IMR-90 (cell line): ENCODE measurements around the gene DRD3. TPM values are rescaled to one million over a fixed set of nuclear protein-coding genes. Genes with fewer than 3 reads are reported as not detected.
A peak's percentile ranks its signal among the peaks of the same experiment; 100 is the strongest.

Source experiments
- ATAC-seq: fragments of 200-7000 bp; cut with Tn5 transposase; 2 replicates; pipeline ENCODE4 v1.9.1; 2020; ENCODE audit warnings: low read depth, mild to moderate bottlenecking, moderate library complexity
- BruUV-seq: library from RNA; stranded (reverse); fragments of 400-500 nt; replicated peaks from 2 replicates; lab custom pipeline; 2021; lab: Mats Ljungman, UMichigan
- CTCF ChIA-PET: fragments of 300-600 bp; formaldehyde crosslinking; extraction: SDS; loops from one replicate; lab custom pipeline; 2021; ENCODE audit warnings: antibody characterized with exemption; lab: Yijun Ruan, JAX
- POLR2A ChIA-PET: fragments of 300-600 bp; sonication (Branson Sonifier 250); formaldehyde crosslinking; loops from one replicate; lab custom pipeline; 2022; ENCODE audit warnings: antibody characterized with exemption; ENCODE audit not compliant: unreplicated experiment; lab: Charles Lee
- DNase-seq: peaks from one replicate; pipeline ENCODE4 v3.0.0; 2013
- H2AFZ ChIP-seq: replicated peaks from 2 replicates; pipeline ENCODE3; 2013; ENCODE audit warnings: low read length, mild to moderate bottlenecking; ENCODE audit not compliant: poor library complexity
- H2AK5ac ChIP-seq: 2 replicates; pipeline ENCODE4 v1.6.1; 2013; ENCODE audit warnings: low read depth, low read length, inconsistent platforms
- H2AK9ac ChIP-seq: replicated peaks from 2 replicates; pipeline ENCODE3; 2013; ENCODE audit warnings: mild to moderate bottlenecking, low read depth, low read length, moderate library complexity; ENCODE audit not compliant: poor library complexity
- H2BK120ac ChIP-seq: 2 replicates; pipeline ENCODE4 v1.6.1; 2013; ENCODE audit warnings: low read depth, low read length, inconsistent platforms
- H2BK15ac ChIP-seq: 3 replicates; pipeline ENCODE4 v1.6.1; 2013; ENCODE audit warnings: low read depth, low read length, inconsistent platforms
- H2BK20ac ChIP-seq: 2 replicates; pipeline ENCODE4 v1.6.1; 2013; ENCODE audit warnings: low read depth, mild to moderate bottlenecking, inconsistent platforms, low read length, moderate library complexity
- H2BK5ac ChIP-seq: 2 replicates; pipeline ENCODE4 v1.6.1; 2013; ENCODE audit warnings: mild to moderate bottlenecking, low read depth, low read length, inconsistent platforms; ENCODE audit not compliant: poor library complexity, severe bottlenecking
- H3K14ac ChIP-seq: replicated peaks from 2 replicates; pipeline ENCODE4 v1.6.1; 2013; ENCODE audit warnings: low read depth, low read length, inconsistent platforms
- H3K18ac ChIP-seq: 2 replicates; pipeline ENCODE4 v1.6.1; 2013; ENCODE audit warnings: low read depth, low read length, control low read depth
- H3K23ac ChIP-seq: 2 replicates; pipeline ENCODE4 v1.6.1; 2013; ENCODE audit warnings: low read depth, low read length, inconsistent platforms
- H3K27ac ChIP-seq: 2 replicates; pipeline ENCODE4 v1.5.1; 2013; ENCODE audit warnings: mild to moderate bottlenecking, control low read depth, low read length; ENCODE audit not compliant: insufficient read depth
- H3K27me3 ChIP-seq: 2 replicates; pipeline ENCODE4 v1.6.1; 2013; ENCODE audit warnings: low read length; ENCODE audit not compliant: control insufficient read depth, insufficient read depth
- H3K36me3 ChIP-seq: 2 replicates; pipeline ENCODE4 v1.6.1; 2013; ENCODE audit warnings: low read length, mixed read lengths; ENCODE audit not compliant: control insufficient read depth, insufficient read depth
- H3K4ac ChIP-seq: 2 replicates; pipeline ENCODE4 v1.6.1; 2013; ENCODE audit warnings: low read depth, low read length, inconsistent platforms
- H3K4me1 ChIP-seq: 2 replicates; pipeline ENCODE4 v1.6.1; 2013; ENCODE audit warnings: low read length, mixed read lengths; ENCODE audit not compliant: control insufficient read depth, insufficient read depth
- H3K4me2 ChIP-seq: 2 replicates; pipeline ENCODE4 v1.6.1; 2013; ENCODE audit warnings: low read depth, mild to moderate bottlenecking, control low read depth, low read length, moderate library complexity
- H3K4me3 ChIP-seq: 2 replicates; pipeline ENCODE4 v1.5.1; 2013; ENCODE audit warnings: low read depth, mild to moderate bottlenecking, control low read depth, low read length, moderate library complexity; ENCODE audit not compliant: insufficient read depth
- H3K56ac ChIP-seq: 2 replicates; pipeline ENCODE4 v1.6.1; 2013; ENCODE audit warnings: low read length, inconsistent platforms; ENCODE audit not compliant: insufficient read depth; ENCODE audit errors: extremely low read depth
- H3K79me1 ChIP-seq, 2 experiments: 2 replicates each; pipeline ENCODE4 v1.6.1; 2013; ENCODE audit warnings: low read length in 2 of 2, inconsistent platforms in 1 of 2, low read depth in 1 of 2
- H3K9ac ChIP-seq: 2 replicates; pipeline ENCODE4 v1.6.1; 2013; ENCODE audit warnings: low read depth, low read length, control low read depth
- H3K9me1 ChIP-seq: 2 replicates; pipeline ENCODE4 v1.6.1; 2013; ENCODE audit warnings: low read length, inconsistent platforms; ENCODE audit not compliant: insufficient read depth
- H3K9me3 ChIP-seq: 2 replicates; pipeline ENCODE4 v1.6.1; 2013; ENCODE audit warnings: low read length; ENCODE audit not compliant: control insufficient read depth, insufficient read depth
- H4K20me1 ChIP-seq: 2 replicates; pipeline ENCODE4 v1.6.1; 2013; ENCODE audit warnings: low read length, inconsistent platforms; ENCODE audit not compliant: insufficient read depth
- H4K5ac ChIP-seq: 2 replicates; pipeline ENCODE4 v1.6.1; 2013; ENCODE audit warnings: mild to moderate bottlenecking, low read depth, low read length, control low read depth
- H4K8ac ChIP-seq, 2 experiments: 2 replicates each; pipeline ENCODE4 v1.6.1; 2013; ENCODE audit warnings: low read depth in 2 of 2, low read length in 2 of 2, control low read depth in 1 of 2, inconsistent platforms in 1 of 2
- H4K91ac ChIP-seq: 2 replicates; pipeline ENCODE4 v1.6.1; 2013; ENCODE audit warnings: low read depth, low read length, inconsistent platforms; ENCODE audit not compliant: insufficient read depth
- BHLHE40 ChIP-seq: fragments of 150-350 bp; IDR thresholded peaks from 2 replicates; pipeline ENCODE4 v1.6.1; 2016; ENCODE audit warnings: mild to moderate bottlenecking, low read depth, low read length
- CEBPB ChIP-seq: IDR thresholded peaks from 2 replicates; pipeline ENCODE4 v1.6.1; 2012; ENCODE audit warnings: low read depth, low read length, improper control_type of control experiment
- CHD1 ChIP-seq: IDR thresholded peaks from 2 replicates; pipeline ENCODE4 v1.6.1; 2012; ENCODE audit warnings: low read depth, low read length, improper control_type of control experiment
- CTCF ChIP-seq: conservative IDR thresholded peaks from 2 replicates; pipeline ENCODE4 v1.5.1; 2012; ENCODE audit warnings: mild to moderate bottlenecking, low read depth, low read length, improper control_type of control experiment
- ELK1 ChIP-seq: fragments of 150-350 bp; IDR thresholded peaks from 2 replicates; pipeline ENCODE4 v1.6.1; 2016; ENCODE audit warnings: low read depth, mild to moderate bottlenecking, low read length, moderate library complexity, borderline replicate concordance
- MAZ ChIP-seq: IDR thresholded peaks from 2 replicates; pipeline ENCODE4 v1.6.1; 2012; ENCODE audit warnings: low read depth, mild to moderate bottlenecking, low read length, improper control_type of control experiment, moderate library complexity, borderline replicate concordance
- MXI1 ChIP-seq: IDR thresholded peaks from 2 replicates; pipeline ENCODE4 v1.6.1; 2012; ENCODE audit warnings: low read depth, mild to moderate bottlenecking, low read length, moderate library complexity, borderline replicate concordance
- NFE2L2 ChIP-seq: fragments of 150-350 bp; IDR thresholded peaks from 2 replicates; pipeline ENCODE4 v1.6.1; 2016; ENCODE audit warnings: low read depth, mild to moderate bottlenecking, low read length
- POLR2A ChIP-seq: IDR thresholded peaks from 2 replicates; pipeline ENCODE4 v1.6.1; 2012; ENCODE audit warnings: mild to moderate bottlenecking, low read depth, low read length
- RAD21 ChIP-seq: IDR thresholded peaks from 2 replicates; pipeline ENCODE4 v1.6.1; 2012; ENCODE audit warnings: low read length, improper control_type of control experiment
- RFX5 ChIP-seq: IDR thresholded peaks from 2 replicates; pipeline ENCODE4 v1.8.0; 2012; ENCODE audit warnings: low read depth, mild to moderate bottlenecking, low read length, moderate library complexity
- SMC3 ChIP-seq: fragments of 150-350 bp; IDR thresholded peaks from 2 replicates; pipeline ENCODE4 v1.6.1; 2016; ENCODE audit warnings: low read depth, mild to moderate bottlenecking, antibody characterized with exemption, low read length, moderate library complexity
- USF2 ChIP-seq: fragments of 150-350 bp; IDR thresholded peaks from 2 replicates; pipeline ENCODE4 v1.6.1; 2017; ENCODE audit warnings: mild to moderate bottlenecking, antibody characterized with exemption, low read length, low read depth
- dilution Hi-C: fragments of 300-500 bp; cut with HindIII; formaldehyde crosslinking; loops from one replicate; pipeline ENCODE4 v1.14.3; 2018; ENCODE audit warnings: low sequenced_read_pairs; ENCODE audit not compliant: unreplicated experiment
- in situ Hi-C: fragments of 300-500 bp; cut with MboI; formaldehyde crosslinking; loops from 3 replicates; pipeline ENCODE4 v1.14.3; 2019; ENCODE audit warnings: low sequenced_read_pairs, inconsistent platforms, mixed read lengths
- intact Hi-C: fragments of 100-400 bp; cut with micrococcal nuclease; formaldehyde crosslinking; loops from 2 replicates; pipeline ENCODE4 v1.10.0; 2022
- polyA plus RNA-seq, 3 experiments: library from polyadenylated mRNA; depleted of rRNA; stranded (reverse); fragments of >200 nt; gene quantifications; 2 replicates each; pipeline ENCODE4 v1.2.3, GENCODE V29; 2012; ENCODE audit warnings: low replicate concordance in 1 of 3
- total RNA-seq: library from RNA; depleted of rRNA; stranded (reverse); fragments of >200 nt; gene quantifications from 2 replicates; pipeline ENCODE4 v1.2.3, GENCODE V29; 2012

Gene DRD3
- total and polyA plus RNA-seq, 2 of the 4 experiments (the other 2 are of a cell fraction), result not detected

GRCh38 chr3:114078126-114078525 is 100.7 kb downstream of the DRD3 start:
- Histone ChIP-seq H3K56ac (no peak overlapping the region), H3K27me3 (no peaks in the 10 kb centered on the region), H3K9me1 (0 out of 2 replicates have a peak, but pooled peaks cover 4% of the 10 kb centered on the region), H3K4ac (no peak overlapping the region), H2BK15ac (no peak overlapping the region), H3K27ac (no peak overlapping the region), H3K4me3 (no peak overlapping the region), H2AK5ac (no peak overlapping the region), H4K8ac (no peak overlapping the region), H2BK20ac (no peak overlapping the region), H3K4me2 (no peak overlapping the region), H3K9ac (no peak overlapping the region), H3K4me1 (peaks cover 6% of the 10 kb centered on the region), H2AK9ac (no peak overlapping the region), H2AFZ (no peak overlapping the region), H3K79me1 (peaks cover 0 to 8% of the 10 kb centered on the region in 2 experiments; a peak in 2 of 4 replicates), H2BK5ac (no peak overlapping the region), H4K20me1 (no peaks in the 10 kb centered on the region), H4K5ac (no peak overlapping the region), H3K23ac (no peak overlapping the region), H4K91ac (no peak overlapping the region), H3K14ac (no peak overlapping the region), H3K36me3 (peaks cover 19% of the 10 kb centered on the region), H3K18ac (no peak overlapping the region), H3K9me3 (no peaks in the 10 kb centered on the region), H2BK120ac (no peak overlapping the region)
- ATAC-seq (no peak), DNase-seq (peak; percentile 51)
- BruUV-seq, result no TSS peak
- in situ Hi-C loops (no loop called here), intact Hi-C loops (loop anchor here (5.0 kb wide), 1 partner anchor 331 kb away; the partner anchor contains the start of genes ATP6V1A and NAA50), dilution Hi-C loops (no loop called here)
- TF ChIP-seq RAD21 (no peak), CEBPB (no peak), POLR2A (no peak), NFE2L2 (no peak), ELK1 (no peak), RFX5 (no peak), CHD1 (no peak), MAZ (no peak), BHLHE40 (no peak), MXI1 (no peak), CTCF (no peak), SMC3 (no peak), USF2 (no peak)
- ChIA-PET POLR2A (no interaction called here), CTCF (interaction anchor here (1.0 kb wide), 1 partner anchor 13 kb away, joined by 3 read pairs; no protein-coding TSS in a partner anchor)
